ENCODE data around the gene TMC6. TPM values are rescaled to one million over a fixed set of nuclear protein-coding genes. Genes with fewer than 3 reads are reported as not detected.

Gene TMC6
- total RNA-seq, 4 donors from 2014 or later = 0.27 to 4.9 (median 2.6) TPM

GRCh38 chr17:78105551-78105950 lies 23.0 kb downstream of the TMC6 start:
- TF ChIP-seq POLR2A (IDR thresholded peaks at IDR 0.05) (no peak), CTCF (IDR thresholded peaks at IDR 0.05 in 4 of 5, conservative IDR thresholded peaks at IDR 0.05 in 1 of 5) (no peak)
- no peaks in the 10 kb centered on the region for H3K9me3 ChIP-seq
- DNase-seq (no peak), ATAC-seq (no peak)
- H3K27me3 ChIP-seq = no peaks in the 10 kb centered on the region
- H3K36me3 ChIP-seq = peaks cover 0 to 43% of the 10 kb centered on the region in 2 donors
- no peak overlapping the region for H3K27ac ChIP-seq
- in situ Hi-C loops (cut with MboI; ENCODE audit: low sequenced_read_pairs in 4 of 4) = no loop called here
- H3K4me3 ChIP-seq = no peak overlapping the region
- intact Hi-C loops (cut with DNase I; ENCODE audit: low total_unique reads) = no loop called here
- H3K4me1 ChIP-seq = peaks cover 10 to 13% of the 10 kb centered on the region in 2 donors

GRCh38 chr17:78105101-78105500 lies 23.5 kb downstream of the TMC6 start:
- TF ChIP-seq POLR2A (IDR thresholded peaks at IDR 0.05) (no peak), CTCF (IDR thresholded peaks at IDR 0.05 in 4 of 5, conservative IDR thresholded peaks at IDR 0.05 in 1 of 5) (no peak)
- no peak overlapping the region for H3K4me3 ChIP-seq
- DNase-seq (no peak), ATAC-seq (no peak)
- H3K36me3 ChIP-seq = peaks cover 0 to 46% of the 10 kb centered on the region in 2 donors
- no peak overlapping the region for H3K27ac ChIP-seq
- intact Hi-C loops (cut with DNase I; ENCODE audit: low total_unique reads) (no loop called here), in situ Hi-C loops (cut with MboI; ENCODE audit: low sequenced_read_pairs in 4 of 4) (no loop called here)
- peaks cover 6 to 12% of the 10 kb centered on the region in 2 donors for H3K4me1 ChIP-seq
- no peaks in the 10 kb centered on the region for H3K9me3 ChIP-seq
- no peaks in the 10 kb centered on the region for H3K27me3 ChIP-seq

GRCh38 chr17:78104540-78104941 lies 24.0 kb downstream of the TMC6 start:
- ATAC-seq (no peak), DNase-seq (no peak)
- H3K27me3 ChIP-seq = no peaks in the 10 kb centered on the region

GRCh38 chr17:78103311-78103710 lies 25.2 kb downstream of the TMC6 start:
- H3K36me3 ChIP-seq = peaks cover 0 to 64% of the 10 kb centered on the region in 2 donors
- in situ Hi-C loops (cut with MboI; ENCODE audit: low sequenced_read_pairs in 4 of 4) = no loop called here

More at GRCh38 chr17:78104540-78104941, 24.0 kb downstream of the TMC6 start:
- H3K9me3 ChIP-seq = no peaks in the 10 kb centered on the region
- no peak for TF ChIP-seq POLR2A (IDR thresholded peaks at IDR 0.05)
- TF ChIP-seq CTCF (IDR thresholded peaks at IDR 0.05 in 4 of 5, conservative IDR thresholded peaks at IDR 0.05 in 1 of 5) = no peak
- in situ Hi-C loops (cut with MboI; ENCODE audit: low sequenced_read_pairs in 4 of 4) = no loop called here
- peaks cover under 1 to 6% of the 10 kb centered on the region in 2 donors for H3K4me1 ChIP-seq
- no peak overlapping the region for H3K4me3 ChIP-seq
- intact Hi-C loops (cut with DNase I; ENCODE audit: low total_unique reads) = no loop called here
- H3K27ac ChIP-seq = no peak overlapping the region
- peaks cover 0 to 52% of the 10 kb centered on the region in 2 donors for H3K36me3 ChIP-seq

More at GRCh38 chr17:78103311-78103710, 25.2 kb downstream of the TMC6 start:
- DNase-seq (no peak), ATAC-seq (no peak)
- no peaks in the 10 kb centered on the region for H3K9me3 ChIP-seq
- H3K27ac ChIP-seq = no peak overlapping the region
- no peaks in the 10 kb centered on the region for H3K4me1 ChIP-seq
- intact Hi-C loops (cut with DNase I; ENCODE audit: low total_unique reads) = no loop called here
- no peaks in the 10 kb centered on the region for H3K27me3 ChIP-seq
- no peak overlapping the region for H3K4me3 ChIP-seq
- TF ChIP-seq POLR2A (IDR thresholded peaks at IDR 0.05) (no peak), CTCF (IDR thresholded peaks at IDR 0.05 in 4 of 5, conservative IDR thresholded peaks at IDR 0.05 in 1 of 5) (no peak)
